ENCODE data around the gene GLRX2. TPM values are rescaled to one million over a fixed set of nuclear protein-coding genes. Genes with fewer than 3 reads are reported as not detected.

GLRX2 gene
- total RNA-seq, 1 donor from 2014 or later, result 2.7 TPM

- intact Hi-C loops (cut with DNase I), result no loop called here
- H3K36me3 ChIP-seq, result no peaks in the 10 kb centered on the region
- H3K9me3 ChIP-seq, result no peaks in the 10 kb centered on the region
- no peaks in the 10 kb centered on the region for H3K4me1 ChIP-seq
- peak overlapping the region; percentile 80 for H3K27ac ChIP-seq
- TF ChIP-seq CTCF (IDR thresholded peaks at IDR 0.05) (no peak), POLR2AphosphoS5 (IDR thresholded peaks at IDR 0.05; ENCODE audit: insufficient read depth in 1 of 2, low read depth in 1 of 2) (peak in 1 of 2 donors; percentile 61)
- no peak overlapping the region for H3K4me3 ChIP-seq
- DNase-seq (ENCODE audit: extremely low spot score in 2 of 2), result no peak
- H3K27me3 ChIP-seq, result no peaks in the 10 kb centered on the region
These were observed 10.5 kb upstream of the GLRX2 start for GRCh38 chr1:193115629-193116227.

GRCh38 chr1:193114485-193115095 lies 9.4 kb upstream of the GLRX2 start:
- Histone ChIP-seq H3K9me3 (no peaks in the 10 kb centered on the region), H3K36me3 (no peaks in the 10 kb centered on the region), H3K4me1 (no peaks in the 10 kb centered on the region), H3K4me3 (no peak overlapping the region), H3K27ac (no peak overlapping the region), H3K27me3 (no peaks in the 10 kb centered on the region)
- intact Hi-C loops (cut with DNase I), result no loop called here
- DNase-seq (ENCODE audit: extremely low spot score in 2 of 2), result no peak
- TF ChIP-seq POLR2A (IDR thresholded peaks at IDR 0.05) (no peak), CTCF (IDR thresholded peaks at IDR 0.05) (no peak)

- intact Hi-C loops (cut with DNase I), result no loop called here
- TF ChIP-seq CTCF (IDR thresholded peaks at IDR 0.05) (no peak), POLR2AphosphoS5 (IDR thresholded peaks at IDR 0.05; ENCODE audit: insufficient read depth in 1 of 2, low read depth in 1 of 2) (no peak), POLR2A (IDR thresholded peaks at IDR 0.05) (no peak)
- DNase-seq (ENCODE audit: extremely low spot score in 2 of 2), result no peak
These were observed 8.7 kb upstream of the GLRX2 start for GRCh38 chr1:193113992-193114332.

DNA sequence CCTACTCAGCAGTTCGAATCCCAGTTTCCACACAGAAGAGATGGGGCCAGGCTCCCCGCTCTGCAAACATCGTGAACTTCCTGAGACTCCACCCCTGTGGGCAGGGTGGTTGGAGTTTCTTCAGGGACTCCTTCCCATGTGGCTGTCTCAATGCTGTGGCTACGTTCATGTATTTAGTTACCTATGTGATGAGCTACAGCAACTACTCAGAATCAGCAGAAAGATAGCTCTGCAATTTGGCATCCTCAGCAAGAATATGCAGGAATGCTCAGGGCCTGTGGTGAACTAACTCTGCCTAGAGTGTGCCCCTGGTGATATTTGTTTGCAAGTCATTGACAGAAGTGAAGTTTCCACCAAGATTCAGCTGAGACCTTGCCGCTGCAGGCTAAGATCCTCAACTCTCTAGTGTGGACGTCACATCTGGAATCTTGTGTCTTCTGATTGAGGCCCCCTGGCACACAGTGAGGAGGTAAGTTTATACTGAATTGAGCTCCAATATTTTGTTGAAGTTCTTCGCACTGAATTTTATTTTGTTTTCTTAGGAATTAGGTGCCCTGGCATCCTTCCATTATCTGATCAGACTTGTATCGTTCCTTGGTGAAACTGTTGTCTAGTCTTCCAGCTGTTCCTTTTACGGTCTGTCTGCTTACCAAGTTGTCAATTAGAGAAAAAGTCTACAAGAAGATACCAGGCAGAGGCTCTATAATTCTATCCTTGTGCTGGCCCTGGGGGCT lies 8.2 kb upstream of the GLRX2 start:
- Histone ChIP-seq H3K27ac (no peak overlapping the region), H3K36me3 (no peaks in the 10 kb centered on the region), H3K9me3 (no peaks in the 10 kb centered on the region), H3K4me3 (no peak overlapping the region), H3K27me3 (no peaks in the 10 kb centered on the region), H3K4me1 (no peaks in the 10 kb centered on the region)
- DNase-seq (ENCODE audit: extremely low spot score in 2 of 2), result no peak
- TF ChIP-seq CTCF (IDR thresholded peaks at IDR 0.05) (no peak), POLR2A (IDR thresholded peaks at IDR 0.05) (no peak), POLR2AphosphoS5 (IDR thresholded peaks at IDR 0.05; ENCODE audit: insufficient read depth in 1 of 2, low read depth in 1 of 2) (no peak)
- intact Hi-C loops (cut with DNase I), result no loop called here

More at GRCh38 chr1:193113992-193114332, 8.7 kb upstream of the GLRX2 start:
- H3K4me1 ChIP-seq, result no peaks in the 10 kb centered on the region
- no peaks in the 10 kb centered on the region for H3K36me3 ChIP-seq
- H3K9me3 ChIP-seq, result no peaks in the 10 kb centered on the region
- H3K4me3 ChIP-seq, result no peak overlapping the region
- H3K27me3 ChIP-seq, result no peaks in the 10 kb centered on the region
- H3K27ac ChIP-seq, result no peak overlapping the region

- H3K4me1 ChIP-seq, result no peaks in the 10 kb centered on the region
- H3K36me3 ChIP-seq, result no peaks in the 10 kb centered on the region
- DNase-seq (ENCODE audit: extremely low spot score in 2 of 2), result no peak
- peak overlapping the region; percentile 13 for H3K27ac ChIP-seq
- intact Hi-C loops (cut with DNase I), result no loop called here
- no peak for TF ChIP-seq CTCF (IDR thresholded peaks at IDR 0.05)
- peak in 1 of 2 donors; percentile 24 for TF ChIP-seq POLR2AphosphoS5 (IDR thresholded peaks at IDR 0.05; ENCODE audit: insufficient read depth in 1 of 2, low read depth in 1 of 2)
- no peak for TF ChIP-seq POLR2A (IDR thresholded peaks at IDR 0.05)
- no peaks in the 10 kb centered on the region for H3K27me3 ChIP-seq
- H3K9me3 ChIP-seq, result no peaks in the 10 kb centered on the region
- no peak overlapping the region for H3K4me3 ChIP-seq
These were observed 6.5 kb upstream of the GLRX2 start for GRCh38 chr1:193111641-193112090.

Data from vagina (tissue), 2 donors.